Fibroblast of mammary gland (primary cell): Measurements from ENCODE around the gene SH3BP2.

ENCODE experiments used
- DNase-seq: peaks from one replicate; pipeline ENCODE4 v3.0.0-alpha.2; 2010; ENCODE audit warnings: low read depth
- H3K4me3 ChIP-seq: 2 replicates; pipeline ENCODE4 v1.5.1; 2011; ENCODE audit warnings: low read depth, mild to moderate bottlenecking, low read length, moderate library complexity; ENCODE audit not compliant: control insufficient read depth
- CTCF ChIP-seq: conservative IDR thresholded peaks from 2 replicates; pipeline ENCODE4 v1.5.1; 2011; ENCODE audit warnings: low read depth, low read length, inconsistent platforms; ENCODE audit not compliant: control insufficient read depth, insufficient read depth

SH3BP2 gene

GRCh38 chr4:2796849-2797544 is 4.1 kb downstream of the SH3BP2 start:
- H3K4me3 ChIP-seq: no peak overlapping the region
- TF ChIP-seq CTCF: no peak
- DNase-seq: no peak

- no peak for TF ChIP-seq CTCF
- DNase-seq: no peak
- no peak overlapping the region for H3K4me3 ChIP-seq
These were observed 4.8 kb downstream of the SH3BP2 start for GRCh38 chr4:2797545-2798305.

- TF ChIP-seq CTCF: no peak
- H3K4me3 ChIP-seq: no peak overlapping the region
- DNase-seq: no peak
These were observed 5.7 kb downstream of the SH3BP2 start for GRCh38 chr4:2798399-2799223.

- H3K4me3 ChIP-seq: no peak overlapping the region
- no peak for DNase-seq
- no peak for TF ChIP-seq CTCF
These were observed 6.5 kb downstream of the SH3BP2 start for GRCh38 chr4:2799224-2799911.

- no peak for DNase-seq
- TF ChIP-seq CTCF: no peak
- H3K4me3 ChIP-seq: no peak overlapping the region
These were observed 7.2 kb downstream of the SH3BP2 start for GRCh38 chr4:2799971-2800690.
